PC-9 (cell line): Measurements from ENCODE around the gene KLF12.

Experiments used
- CTCF ChIP-seq: fragments of 200-600 bp; sonication (generic); conservative IDR thresholded peaks from 2 replicates; pipeline ENCODE4 v1.6.1; 2017; ENCODE audit warnings: mixed run types, antibody characterized with exemption, mild to moderate bottlenecking, moderate library complexity
- EZH2 ChIP-seq: fragments of 200-600 bp; sonication (generic); IDR thresholded peaks from 2 replicates; pipeline ENCODE4 v1.8.0; 2017; ENCODE audit warnings: antibody characterized with exemption, low read depth

DNA sequence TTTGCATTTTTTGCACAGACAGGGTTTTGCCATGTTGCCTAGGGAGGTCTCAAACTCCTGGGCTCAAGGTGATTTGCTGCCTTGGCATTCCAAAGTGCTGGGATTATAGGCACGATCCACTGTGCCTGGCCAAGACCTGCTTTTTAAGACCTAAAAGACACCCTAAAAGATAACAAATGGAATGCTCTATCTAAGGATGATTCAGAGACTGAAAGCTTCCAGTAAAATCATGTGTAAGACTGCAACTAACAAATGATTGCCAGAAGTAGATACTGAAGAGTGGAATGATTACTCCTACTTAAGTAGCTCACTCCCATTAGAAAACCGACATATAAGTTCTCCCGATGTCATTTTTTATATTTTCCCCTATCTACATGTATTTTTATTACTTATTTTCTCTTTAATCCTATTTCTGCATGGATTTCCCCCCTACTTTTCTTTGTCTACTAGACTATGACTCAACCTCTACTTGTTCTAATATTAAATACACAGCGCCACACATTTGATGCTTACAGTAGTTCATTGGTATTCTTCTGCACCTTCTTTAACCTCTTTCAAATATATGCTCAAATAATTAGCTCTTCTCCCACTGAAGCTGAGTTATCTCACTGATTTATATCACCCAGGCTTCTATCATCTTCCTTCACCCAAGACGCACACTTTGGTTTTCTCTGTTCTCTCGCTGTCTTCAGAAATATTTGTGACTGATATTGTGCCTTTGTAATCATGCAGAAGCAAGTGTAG, 32.2 kb upstream of the KLF12 start:
- TF ChIP-seq CTCF (no peak), EZH2 (no peak)
